ENCODE results near the gene MYO1A. TPM values are rescaled to one million over a fixed set of nuclear protein-coding genes. Genes with fewer than 3 reads are reported as not detected.

The MYO1A gene
- total RNA-seq, 4 donors from 2014 or later, result 0.38 to 0.48 TPM; not detected in 2

DNA sequence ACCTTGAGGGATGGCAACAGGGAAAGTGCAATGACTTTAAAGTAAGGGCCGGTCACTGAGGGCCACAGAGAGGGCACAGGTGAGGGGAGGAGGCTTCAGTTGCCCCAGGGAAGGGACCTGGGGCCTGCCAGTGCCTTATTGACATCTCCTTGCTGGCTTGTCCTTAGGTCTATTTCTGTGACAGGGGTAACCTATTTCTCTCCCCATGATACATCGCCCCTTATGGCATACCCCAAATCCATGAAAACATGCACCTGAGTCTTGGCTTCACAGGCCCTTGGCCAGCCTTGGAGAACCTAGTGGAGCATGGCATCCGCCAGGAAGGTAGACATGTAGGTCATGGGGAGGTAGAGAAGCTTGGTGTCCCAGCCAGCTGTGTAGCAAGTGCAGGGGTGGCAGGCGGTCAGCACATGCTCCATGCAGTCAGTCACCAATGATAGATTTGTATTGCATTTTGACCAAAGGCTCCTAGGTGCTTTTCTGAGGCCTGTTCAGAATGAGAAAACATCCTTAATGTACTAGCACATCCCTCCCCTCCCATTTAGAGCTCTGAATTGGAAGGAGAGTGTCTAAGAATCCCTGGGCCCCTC lies 68.9 kb downstream of the MYO1A start:
- Histone ChIP-seq H3K4me3 (no peak overlapping the region), H3K9me3 (no peaks in the 10 kb centered on the region), H3K27me3 (no peaks in the 10 kb centered on the region), H3K4me1 (peaks cover 2 to 22% (median 6%) of the 10 kb centered on the region in 3 donors), H3K36me3 (no peaks in the 10 kb centered on the region), H3K27ac (peak overlapping the region in 3 of 4 donors; percentile 33 to 71 (median 63))
- no peak for DNase-seq
- TF ChIP-seq POLR2A (IDR thresholded peaks at IDR 0.05), result no peak
- intact Hi-C loops (cut with DNase I), result no loop called here
- 87 to 95% methylated on average over 3 to 4 of the region's 4 CpGs for WGBS, 2 donors

DNA sequence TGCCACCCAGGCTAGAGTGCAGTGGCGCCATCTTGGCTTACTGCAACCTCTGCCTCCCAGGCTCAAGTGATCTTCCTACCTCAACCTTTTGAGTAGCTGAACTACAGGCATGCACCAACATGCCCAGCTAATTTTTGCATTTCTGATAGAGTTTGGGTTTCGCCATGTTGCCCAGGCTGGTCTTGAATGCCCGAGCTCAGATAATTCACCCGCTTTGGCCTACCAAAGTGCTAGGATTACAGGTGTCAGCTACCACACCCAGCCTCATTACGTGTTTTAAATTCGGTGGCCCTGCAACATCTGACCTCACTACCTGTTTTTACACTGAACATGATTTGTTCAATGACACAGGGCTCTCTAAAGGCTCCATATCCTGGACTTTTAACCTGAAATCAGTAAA lies 69.7 kb downstream of the MYO1A start:
- DNase-seq, result no peak
- no peak overlapping the region for H3K4me3 ChIP-seq
- no peaks in the 10 kb centered on the region for H3K9me3 ChIP-seq
- H3K27ac ChIP-seq, result peak overlapping the region in 3 of 4 donors; percentile 33 to 71 (median 63)
- intact Hi-C loops (cut with DNase I), result no loop called here
- H3K36me3 ChIP-seq, result no peaks in the 10 kb centered on the region
- H3K27me3 ChIP-seq, result no peaks in the 10 kb centered on the region
- no peak for TF ChIP-seq POLR2A (IDR thresholded peaks at IDR 0.05)
- TF ChIP-seq, protein P1, sequence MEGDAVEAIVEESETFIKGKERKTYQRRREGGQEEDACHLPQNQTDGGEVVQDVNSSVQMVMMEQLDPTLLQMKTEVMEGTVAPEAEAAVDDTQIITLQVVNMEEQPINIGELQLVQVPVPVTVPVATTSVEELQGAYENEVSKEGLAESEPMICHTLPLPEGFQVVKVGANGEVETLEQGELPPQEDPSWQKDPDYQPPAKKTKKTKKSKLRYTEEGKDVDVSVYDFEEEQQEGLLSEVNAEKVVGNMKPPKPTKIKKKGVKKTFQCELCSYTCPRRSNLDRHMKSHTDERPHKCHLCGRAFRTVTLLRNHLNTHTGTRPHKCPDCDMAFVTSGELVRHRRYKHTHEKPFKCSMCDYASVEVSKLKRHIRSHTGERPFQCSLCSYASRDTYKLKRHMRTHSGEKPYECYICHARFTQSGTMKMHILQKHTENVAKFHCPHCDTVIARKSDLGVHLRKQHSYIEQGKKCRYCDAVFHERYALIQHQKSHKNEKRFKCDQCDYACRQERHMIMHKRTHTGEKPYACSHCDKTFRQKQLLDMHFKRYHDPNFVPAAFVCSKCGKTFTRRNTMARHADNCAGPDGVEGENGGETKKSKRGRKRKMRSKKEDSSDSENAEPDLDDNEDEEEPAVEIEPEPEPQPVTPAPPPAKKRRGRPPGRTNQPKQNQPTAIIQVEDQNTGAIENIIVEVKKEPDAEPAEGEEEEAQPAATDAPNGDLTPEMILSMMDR (IDR thresholded peaks at IDR 0.05), result no peak
- WGBS, 2 donors, result 57 to 80% methylated on average over 6 of the region's 6 CpGs
- H3K4me1 ChIP-seq, result peaks cover 0 to 18% (median 4%) of the 10 kb centered on the region in 3 donors

DNA sequence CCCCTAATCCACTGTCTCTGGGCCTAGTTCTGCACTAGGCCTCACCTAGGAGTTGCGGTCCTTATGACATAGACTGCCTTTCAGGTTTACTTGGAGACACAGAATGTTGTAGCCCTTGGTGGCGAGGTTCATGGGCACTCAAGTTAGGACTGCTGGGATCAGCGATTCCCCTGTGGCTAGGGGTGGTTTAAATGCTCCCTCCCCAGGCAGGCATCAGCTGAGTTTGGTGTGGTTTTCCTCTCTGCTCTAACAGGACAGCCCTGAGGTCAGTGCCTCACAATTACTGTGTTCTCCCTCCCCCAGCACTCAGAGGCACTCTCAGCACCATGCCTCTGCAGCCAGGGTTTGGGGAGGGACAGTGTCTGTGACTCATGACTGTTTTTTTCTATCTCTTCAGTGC lies 70.3 kb downstream of the MYO1A start:
- H3K36me3 ChIP-seq, result no peaks in the 10 kb centered on the region
- WGBS, 2 donors, result 86% methylated on average over 1 of the region's 3 CpGs; no CpG with 5 or more reads in 1 of the 2 donors
- DNase-seq, result no peak
- intact Hi-C loops (cut with DNase I), result no loop called here
- peaks cover 0 to 18% (median 4%) of the 10 kb centered on the region in 3 donors for H3K4me1 ChIP-seq
- H3K4me3 ChIP-seq, result no peak overlapping the region
- TF ChIP-seq, protein P1 (IDR thresholded peaks at IDR 0.05), result no peak
- TF ChIP-seq POLR2A (IDR thresholded peaks at IDR 0.05), result no peak
- no peaks in the 10 kb centered on the region for H3K27me3 ChIP-seq
- H3K27ac ChIP-seq, result peak overlapping the region in 2 of 4 donors; percentile 63 to 71
- no peaks in the 10 kb centered on the region for H3K9me3 ChIP-seq

Other genes with a start within 250 kb of the MYO1A start
- 10 to 100 TPM in 3 of 4 donors, 1 to 10 TPM in 1; 2.9 to 42.1 (median 19.8) TPM for gene SDR9C7, start 115.7 kb downstream of the MYO1A start, total RNA-seq
- 1 to 10 TPM in 3 of 4 donors, under 1 TPM in 1; 0.38 to 4.5 (median 2.1) TPM for gene RDH16, start 92.5 kb downstream of the MYO1A start, total RNA-seq
- 1 to 10 TPM; 2.1 to 6.5 (median 4.0) TPM for gene ZBTB39, start 43.6 kb downstream of the MYO1A start, total RNA-seq
- gene TAC3, start 33.6 kb downstream of the MYO1A start, total RNA-seq, result not detected
- 1 to 10 TPM; 4.1 to 7.6 (median 6.7) TPM for gene NEMP1, start 28.7 kb upstream of the MYO1A start, total RNA-seq
- 10 to 100 TPM in 3 of 4 donors, 1 to 10 TPM in 1; 9.1 to 25.2 (median 13.3) TPM for gene NAB2, start 39.0 kb upstream of the MYO1A start, total RNA-seq
- 100 to 1,000 TPM in 2 of 4 donors, 10 to 100 TPM in 2; 72.7 to 138 (median 102) TPM for gene STAT6, start 61.2 kb upstream of the MYO1A start, total RNA-seq
- 100 to 1,000 TPM in 1 of 4 donors, 10 to 100 TPM in 3; 60.8 to 147 (median 81.9) TPM for gene LRP1, start 78.4 kb upstream of the MYO1A start, total RNA-seq
- gene LRP1-AS, start 97.5 kb upstream of the MYO1A start, total RNA-seq, result not detected
- 1 to 10 TPM in 2 of 4 donors, under 1 TPM in 2; 0.21 to 5.0 (median 2.5) TPM for gene NXPH4, start 166.7 kb upstream of the MYO1A start, total RNA-seq
- 100 to 1,000 TPM in 1 of 4 donors, 10 to 100 TPM in 3; 56.1 to 104 (median 76.6) TPM for gene SHMT2, start 179.6 kb upstream of the MYO1A start, total RNA-seq
- under 1 TPM; 0.29 to 0.95 (median 0.47) TPM for gene STAC3, start 201.1 kb upstream of the MYO1A start, total RNA-seq